MM.1S (cell line): ENCODE results near the gene NGEF.

Experiments
- DNase-seq: peaks from one replicate; pipeline ENCODE4 v3.0.0-alpha.2; 2015
- H2AFZ ChIP-seq: fragments of 300-600 bp; sonication (generic); 2 replicates; pipeline ENCODE4 v1.6.0; 2016; ENCODE audit warnings: antibody characterized with exemption, low read length
- H3F3A ChIP-seq: fragments of 300-600 bp; sonication (generic); 2 replicates; pipeline ENCODE4 v1.6.1; 2016; ENCODE audit warnings: mild to moderate bottlenecking, antibody characterized with exemption, low read length, moderate library complexity, mixed read lengths; ENCODE audit not compliant: insufficient read depth
- H3K27ac ChIP-seq: fragments of 300-600 bp; sonication (generic); 2 replicates; pipeline ENCODE4 v1.5.1; 2016; ENCODE audit warnings: mild to moderate bottlenecking, low read length
- H3K27me3 ChIP-seq: fragments of 300-600 bp; sonication (generic); replicated peaks from 2 replicates; pipeline ENCODE4 v1.6.0; 2016; ENCODE audit warnings: low read length; ENCODE audit not compliant: insufficient read depth
- H3K36me3 ChIP-seq: fragments of 300-600 bp; sonication (generic); replicated peaks from 2 replicates; pipeline ENCODE4 v1.6.1; 2016; ENCODE audit warnings: mild to moderate bottlenecking, low read length, mixed read lengths; ENCODE audit not compliant: insufficient read depth
- H3K4me1 ChIP-seq: fragments of 300-600 bp; sonication (generic); 2 replicates; pipeline ENCODE4 v1.6.1; 2016; ENCODE audit warnings: low read length, mixed read lengths
- H3K4me2 ChIP-seq: fragments of 300-600 bp; sonication (generic); 2 replicates; pipeline ENCODE4 v1.6.0; 2016; ENCODE audit warnings: low read depth, low read length
- H3K4me3 ChIP-seq: fragments of 300-600 bp; sonication (generic); 2 replicates; pipeline ENCODE4 v1.5.1; 2016; ENCODE audit warnings: low read length, mixed read lengths
- H3K79me2 ChIP-seq: fragments of 300-600 bp; sonication (generic); 2 replicates; pipeline ENCODE4 v1.6.1; 2016; ENCODE audit warnings: mixed run types, low read length, mixed read lengths
- H3K9ac ChIP-seq: fragments of 300-600 bp; sonication (generic); 2 replicates; pipeline ENCODE4 v1.6.1; 2016; ENCODE audit warnings: low read length, mixed read lengths
- H3K9me2 ChIP-seq: fragments of 300-600 bp; sonication (generic); replicated peaks from 2 replicates; pipeline ENCODE4 v1.6.1; 2016; ENCODE audit warnings: mild to moderate bottlenecking, low read length, mixed read lengths; ENCODE audit not compliant: insufficient read depth
- H3K9me3 ChIP-seq: fragments of 300-600 bp; sonication (generic); replicated peaks from 2 replicates; pipeline ENCODE4 v1.6.1; 2016; ENCODE audit warnings: mild to moderate bottlenecking, low read length, mixed read lengths; ENCODE audit not compliant: insufficient read depth
- H4K20me1 ChIP-seq: fragments of 300-600 bp; sonication (generic); 2 replicates; pipeline ENCODE4 v1.6.1; 2016; ENCODE audit warnings: mild to moderate bottlenecking, low read length, moderate library complexity, mixed read lengths; ENCODE audit not compliant: insufficient read depth
- CTCF ChIP-seq: fragments of 300-600 bp; sonication (generic); IDR thresholded peaks from 2 replicates; pipeline ENCODE4 v1.5.1; 2016; ENCODE audit warnings: antibody characterized with exemption, low read length, mixed read lengths
- EZH2 ChIP-seq: fragments of 300-600 bp; sonication (generic); optimal IDR thresholded peaks from 2 replicates; pipeline ENCODE3; 2017; ENCODE audit warnings: low read depth, mild to moderate bottlenecking, antibody characterized with exemption, low read length, mixed read lengths
- EZH2phosphoT487 ChIP-seq: fragments of 300-600 bp; sonication (generic); IDR thresholded peaks from 2 replicates; pipeline ENCODE4 v1.6.1; 2018; ENCODE audit warnings: antibody characterized with exemption, low read length

The NGEF gene

GRCh38 chr2:232892843-232893242, 120.2 kb downstream of the NGEF start:
- DNase-seq, result no peak
- Histone ChIP-seq H3K9me3 (no peaks in the 10 kb centered on the region), H3K27ac (no peak overlapping the region), H3F3A (no peaks in the 10 kb centered on the region), H3K9me2 (no peaks in the 10 kb centered on the region), H3K36me3 (no peaks in the 10 kb centered on the region), H2AFZ (no peak overlapping the region), H3K27me3 (no peaks in the 10 kb centered on the region), H3K4me3 (no peak overlapping the region), H3K4me2 (no peak overlapping the region), H4K20me1 (no peaks in the 10 kb centered on the region), H3K4me1 (no peaks in the 10 kb centered on the region), H3K79me2 (no peaks in the 10 kb centered on the region), H3K9ac (no peak overlapping the region)
- TF ChIP-seq EZH2, result no peak
- TF ChIP-seq CTCF, result no peak
- TF ChIP-seq EZH2phosphoT487, result no peak

- Histone ChIP-seq H3K4me3 (no peak overlapping the region), H3K27me3 (no peaks in the 10 kb centered on the region), H3F3A (no peaks in the 10 kb centered on the region), H3K4me1 (no peaks in the 10 kb centered on the region), H3K79me2 (no peaks in the 10 kb centered on the region), H3K9me2 (no peaks in the 10 kb centered on the region), H3K9ac (no peak overlapping the region), H3K36me3 (no peaks in the 10 kb centered on the region), H3K9me3 (no peaks in the 10 kb centered on the region), H4K20me1 (no peaks in the 10 kb centered on the region), H3K4me2 (no peak overlapping the region), H3K27ac (no peak overlapping the region), H2AFZ (no peak overlapping the region)
- no peak for DNase-seq
- no peak for TF ChIP-seq CTCF
- no peak for TF ChIP-seq EZH2
- TF ChIP-seq EZH2phosphoT487, result no peak
Observed at GRCh38 chr2:232892221-232892620, 120.8 kb downstream of the NGEF start.

- H3K36me3 ChIP-seq, result no peaks in the 10 kb centered on the region
- H3K9me2 ChIP-seq, result no peaks in the 10 kb centered on the region
- no peaks in the 10 kb centered on the region for H3K9me3 ChIP-seq
- H3K4me3 ChIP-seq, result no peak overlapping the region
- no peaks in the 10 kb centered on the region for H3K79me2 ChIP-seq
- 0 out of 2 replicates have a peak overlapping the region, but pooled peaks have one; percentile 82 for H2AFZ ChIP-seq
- H3K27ac ChIP-seq, result no peak overlapping the region
- no peaks in the 10 kb centered on the region for H3F3A ChIP-seq
- no peaks in the 10 kb centered on the region for H3K27me3 ChIP-seq
- no peak for TF ChIP-seq EZH2
- no peak for TF ChIP-seq EZH2phosphoT487
- no peak for TF ChIP-seq CTCF
- H3K9ac ChIP-seq, result no peak overlapping the region
- no peaks in the 10 kb centered on the region for H4K20me1 ChIP-seq
- no peak overlapping the region for H3K4me2 ChIP-seq
- H3K4me1 ChIP-seq, result no peaks in the 10 kb centered on the region
- DNase-seq, result no peak
Observed at GRCh38 chr2:232891621-232892071, 121.4 kb downstream of the NGEF start.
